ENCODE measurements around the gene HSP90AA1.

GRCh38 chr14:102058146-102058545, 28.7 kb downstream of the HSP90AA1 start:
- TF ChIP-seq POLR2A (IDR thresholded peaks at IDR 0.05; ENCODE audit: low read depth, low read length) = no peak
- no peak for TF ChIP-seq POLR2AphosphoS5 (IDR thresholded peaks at IDR 0.05; ENCODE audit: low read depth, low read length)
- TF ChIP-seq PAX5 (IDR thresholded peaks at IDR 0.05; ENCODE audit: insufficient read depth, low read length, severe bottlenecking) = no peak
- no peak for TF ChIP-seq TAF1 (IDR thresholded peaks at IDR 0.05; ENCODE audit: low read depth, low read length)
- TF ChIP-seq SPI1 (IDR thresholded peaks at IDR 0.05; ENCODE audit: low read depth, low read length) = no peak

All from GM12891 (cell line).